Fibroblast of mammary gland (primary cell): Measurements from ENCODE around the gene COL16A1.
A peak's percentile ranks its signal among the peaks of the same experiment; 100 is the strongest.

Source experiments
- DNase-seq: peaks from one replicate; pipeline ENCODE4 v3.0.0-alpha.2; 2010; ENCODE audit warnings: low read depth
- H3K4me3 ChIP-seq: 2 replicates; pipeline ENCODE4 v1.5.1; 2011; ENCODE audit warnings: low read depth, mild to moderate bottlenecking, low read length, moderate library complexity; ENCODE audit not compliant: control insufficient read depth
- TF ChIP-seq, protein P1 (sequence below): conservative IDR thresholded peaks from 2 replicates; pipeline ENCODE4 v1.5.1; 2011; ENCODE audit warnings: low read depth, low read length, inconsistent platforms; ENCODE audit not compliant: control insufficient read depth, insufficient read depth

The COL16A1 gene

DNA sequence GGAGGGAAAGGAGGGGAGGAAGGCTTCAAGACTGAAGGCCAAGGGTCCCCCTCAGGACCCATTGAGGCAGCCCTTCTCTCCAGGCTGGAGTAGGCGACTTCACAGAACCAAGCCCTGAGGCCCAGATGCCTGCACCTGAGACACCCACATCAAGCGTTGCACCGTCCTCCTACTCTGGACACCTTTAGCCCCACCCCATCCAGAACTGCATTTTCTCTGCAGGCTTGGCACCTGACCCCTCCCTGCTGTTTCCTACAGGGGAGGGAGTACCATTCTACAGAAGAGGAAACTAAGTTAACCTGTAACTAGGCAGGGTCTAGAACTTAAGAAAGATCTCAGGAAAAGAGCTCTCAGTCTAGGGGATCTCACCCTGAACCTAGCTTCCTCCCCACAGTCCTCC, 71.2 kb downstream of the COL16A1 start:
- H3K4me3 ChIP-seq: no peak overlapping the region
- TF ChIP-seq, protein P1, sequence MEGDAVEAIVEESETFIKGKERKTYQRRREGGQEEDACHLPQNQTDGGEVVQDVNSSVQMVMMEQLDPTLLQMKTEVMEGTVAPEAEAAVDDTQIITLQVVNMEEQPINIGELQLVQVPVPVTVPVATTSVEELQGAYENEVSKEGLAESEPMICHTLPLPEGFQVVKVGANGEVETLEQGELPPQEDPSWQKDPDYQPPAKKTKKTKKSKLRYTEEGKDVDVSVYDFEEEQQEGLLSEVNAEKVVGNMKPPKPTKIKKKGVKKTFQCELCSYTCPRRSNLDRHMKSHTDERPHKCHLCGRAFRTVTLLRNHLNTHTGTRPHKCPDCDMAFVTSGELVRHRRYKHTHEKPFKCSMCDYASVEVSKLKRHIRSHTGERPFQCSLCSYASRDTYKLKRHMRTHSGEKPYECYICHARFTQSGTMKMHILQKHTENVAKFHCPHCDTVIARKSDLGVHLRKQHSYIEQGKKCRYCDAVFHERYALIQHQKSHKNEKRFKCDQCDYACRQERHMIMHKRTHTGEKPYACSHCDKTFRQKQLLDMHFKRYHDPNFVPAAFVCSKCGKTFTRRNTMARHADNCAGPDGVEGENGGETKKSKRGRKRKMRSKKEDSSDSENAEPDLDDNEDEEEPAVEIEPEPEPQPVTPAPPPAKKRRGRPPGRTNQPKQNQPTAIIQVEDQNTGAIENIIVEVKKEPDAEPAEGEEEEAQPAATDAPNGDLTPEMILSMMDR: no peak
- no peak for DNase-seq

DNA sequence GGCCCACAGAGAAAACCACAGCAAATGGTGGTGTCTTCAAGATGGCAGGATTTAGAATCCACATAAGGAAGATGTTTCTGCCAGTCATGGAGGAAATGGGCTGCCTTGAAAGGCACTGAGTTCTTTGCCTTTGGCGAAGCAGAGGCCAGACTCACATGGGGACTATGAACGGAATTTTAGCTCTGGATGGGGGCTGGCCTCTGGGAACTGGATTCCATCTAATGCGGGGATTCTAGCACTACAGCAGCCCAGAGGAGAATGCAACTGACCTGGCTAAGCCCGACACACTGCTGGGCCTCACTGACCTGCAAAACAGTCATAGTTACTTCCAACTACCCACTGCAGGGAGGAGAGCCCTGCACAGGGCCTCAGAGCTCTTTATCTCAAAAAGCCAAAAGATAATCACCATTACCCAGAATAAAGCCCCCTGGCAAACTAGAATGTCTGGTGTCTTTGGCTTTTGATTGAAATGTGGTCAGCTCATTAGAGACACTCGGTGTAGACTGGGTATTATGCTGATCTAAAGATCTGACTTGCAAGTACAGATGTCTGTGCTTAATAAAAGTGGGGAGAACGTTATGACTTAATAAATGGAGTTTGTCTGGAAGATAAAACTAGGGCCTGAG, 74.8 kb downstream of the COL16A1 start:
- H3K4me3 ChIP-seq: no peak overlapping the region
- TF ChIP-seq, protein P1: no peak
- no peak for DNase-seq

DNA sequence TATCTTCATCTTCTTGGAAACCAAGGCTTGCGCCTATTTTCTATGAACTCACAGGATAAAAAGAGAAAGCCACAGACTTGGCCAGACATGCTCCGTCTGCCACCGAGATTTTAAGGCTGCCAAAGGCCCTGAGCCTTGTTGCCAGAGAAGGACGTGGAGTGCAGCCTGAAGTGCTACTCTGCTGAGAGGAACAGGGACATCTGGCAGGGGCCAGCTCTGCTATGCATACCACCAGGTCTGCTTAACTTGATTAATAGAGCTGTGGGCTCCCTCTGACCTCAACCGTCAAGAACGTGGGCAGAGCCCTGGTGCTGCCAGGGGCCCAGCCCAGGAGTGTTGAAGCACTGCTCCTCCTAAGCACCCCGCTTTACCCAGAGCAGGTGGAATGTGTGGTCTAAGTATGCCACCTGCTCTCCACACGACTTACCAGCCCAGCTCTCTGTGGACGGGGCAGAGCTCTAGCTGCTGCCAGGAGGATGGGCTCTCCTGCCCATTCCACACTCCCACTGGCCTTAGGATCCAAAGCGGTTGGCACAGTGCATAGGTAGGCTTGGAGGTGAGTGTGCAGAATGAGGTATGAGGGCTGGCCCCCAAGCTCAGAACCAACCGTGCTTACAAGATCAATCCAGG, 75.8 kb downstream of the COL16A1 start:
- no peak overlapping the region for H3K4me3 ChIP-seq
- DNase-seq: no peak
- TF ChIP-seq, protein P1: no peak

DNA sequence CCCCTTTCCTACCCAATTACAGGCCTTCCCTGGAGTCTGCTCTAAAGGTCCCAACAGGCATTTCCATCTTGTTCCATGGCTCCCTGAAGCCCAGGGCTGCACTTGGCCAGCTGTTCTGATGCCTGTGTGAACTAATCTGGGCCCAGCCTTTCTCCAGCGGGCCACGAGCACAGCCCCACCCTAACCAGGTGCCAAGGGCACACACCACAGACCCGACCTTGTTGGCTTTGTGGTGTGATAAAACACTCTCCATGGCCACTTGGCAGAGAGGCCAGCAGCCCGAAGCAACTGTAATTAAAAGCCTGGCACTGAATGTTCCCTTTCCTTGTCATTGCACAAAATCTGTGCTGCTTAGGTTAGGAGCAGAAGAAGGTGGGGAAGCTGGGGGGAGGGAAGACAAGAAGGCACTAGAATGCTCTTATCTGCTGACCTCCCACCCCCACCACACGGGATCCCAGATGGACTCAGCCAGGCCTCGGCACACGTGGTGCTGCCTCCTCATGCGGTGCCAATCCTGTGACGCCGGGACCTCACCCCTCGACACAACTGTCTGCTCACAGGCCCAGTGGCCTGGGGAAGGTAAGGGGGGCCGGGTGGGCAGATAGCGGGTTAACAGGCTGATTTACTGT, 76.4 kb downstream of the COL16A1 start:
- DNase-seq: no peak
- no peak overlapping the region for H3K4me3 ChIP-seq
- TF ChIP-seq, protein P1: no peak

DNA sequence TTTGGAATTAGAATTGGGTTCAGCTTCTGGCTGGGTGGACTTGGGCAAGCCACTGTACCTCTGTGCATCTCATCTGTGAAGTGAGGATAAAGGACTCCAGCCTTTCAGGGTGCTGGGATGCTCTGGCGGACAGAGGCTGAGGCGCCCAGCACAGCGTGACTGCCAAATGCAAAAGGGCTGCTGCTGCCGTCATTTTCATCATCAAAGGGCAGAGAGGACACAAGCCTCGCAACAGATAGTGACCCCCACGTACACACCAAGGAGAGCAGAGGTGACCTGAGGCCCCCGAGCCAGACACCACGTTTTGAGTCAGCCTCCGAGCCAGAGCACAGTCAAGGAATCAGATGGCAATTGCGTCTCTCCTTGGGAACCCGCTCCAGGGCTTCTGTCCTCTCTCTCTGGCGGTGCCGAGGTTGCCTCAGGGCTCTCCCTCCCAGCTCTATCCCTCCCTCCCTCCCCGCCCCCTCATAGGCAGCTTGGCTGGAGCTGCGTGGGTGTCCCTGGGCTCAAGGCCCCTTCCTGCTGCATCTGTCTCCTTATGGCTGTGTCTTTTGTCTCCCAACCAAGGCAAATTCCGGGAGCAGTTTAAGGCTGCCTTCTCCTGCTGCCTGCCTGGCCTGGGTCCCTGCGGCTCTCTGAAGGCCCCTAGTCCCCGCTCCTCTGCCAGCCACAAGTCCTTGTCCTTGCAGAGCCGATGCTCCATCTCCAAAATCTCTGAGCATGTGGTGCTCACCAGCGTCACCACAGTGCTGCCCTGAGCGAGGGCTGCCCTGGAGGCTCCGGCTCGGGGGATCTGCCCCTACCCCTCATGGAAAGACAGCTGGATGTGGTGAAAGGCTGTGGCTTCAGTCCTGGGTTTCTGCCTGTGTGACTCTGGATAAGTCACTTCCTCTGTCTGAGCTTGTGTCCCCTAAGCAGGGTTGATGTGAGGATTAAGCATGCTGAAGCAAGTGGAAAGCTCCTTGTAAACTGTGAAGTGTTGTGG, 77.3 kb downstream of the COL16A1 start:
- no peak overlapping the region for H3K4me3 ChIP-seq
- peak; percentile 67 for DNase-seq
- TF ChIP-seq, protein P1: no peak

DNA sequence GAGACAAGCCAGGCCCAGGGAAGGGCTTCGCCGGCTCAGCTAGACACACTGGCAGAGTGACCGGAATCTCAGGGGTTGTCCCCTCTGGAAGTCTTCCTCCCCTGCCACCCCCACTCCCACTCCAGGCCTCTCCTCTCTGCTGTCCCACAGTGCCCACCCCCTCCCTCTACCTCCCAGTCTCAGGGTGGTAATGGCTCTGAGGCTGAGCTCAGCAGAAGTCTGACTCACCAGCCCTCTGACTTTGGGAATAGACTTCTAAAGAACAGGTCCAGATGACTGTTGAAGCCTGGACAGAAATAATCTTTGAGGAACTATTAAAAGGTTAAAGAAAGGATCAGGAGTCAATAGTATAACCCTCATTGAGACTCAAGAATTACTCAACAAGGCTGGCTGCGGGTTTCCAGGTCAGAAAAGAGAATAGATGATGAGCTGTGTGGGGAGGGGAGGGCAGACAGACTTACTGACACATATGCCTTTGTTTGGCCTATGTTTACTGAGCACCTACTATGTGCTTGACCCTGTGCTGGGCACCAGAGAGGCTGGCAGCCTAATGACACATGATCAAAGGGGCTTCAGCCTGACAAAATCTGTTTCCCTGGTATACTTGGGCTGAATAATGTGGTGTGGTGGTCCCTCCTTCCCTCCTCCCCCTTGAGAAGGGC, 78.1 kb downstream of the COL16A1 start:
- peak; percentile 86 for DNase-seq
- TF ChIP-seq, protein P1: no peak
- H3K4me3 ChIP-seq: no peak overlapping the region
